ENCODE results near the gene TAF15. TPM values are rescaled to one million over a fixed set of nuclear protein-coding genes. Genes with fewer than 3 reads are reported as not detected.

Gene TAF15
- total RNA-seq, 4 donors from 2014 or later, result 48.7 to 111 (median 66.7) TPM

DNA sequence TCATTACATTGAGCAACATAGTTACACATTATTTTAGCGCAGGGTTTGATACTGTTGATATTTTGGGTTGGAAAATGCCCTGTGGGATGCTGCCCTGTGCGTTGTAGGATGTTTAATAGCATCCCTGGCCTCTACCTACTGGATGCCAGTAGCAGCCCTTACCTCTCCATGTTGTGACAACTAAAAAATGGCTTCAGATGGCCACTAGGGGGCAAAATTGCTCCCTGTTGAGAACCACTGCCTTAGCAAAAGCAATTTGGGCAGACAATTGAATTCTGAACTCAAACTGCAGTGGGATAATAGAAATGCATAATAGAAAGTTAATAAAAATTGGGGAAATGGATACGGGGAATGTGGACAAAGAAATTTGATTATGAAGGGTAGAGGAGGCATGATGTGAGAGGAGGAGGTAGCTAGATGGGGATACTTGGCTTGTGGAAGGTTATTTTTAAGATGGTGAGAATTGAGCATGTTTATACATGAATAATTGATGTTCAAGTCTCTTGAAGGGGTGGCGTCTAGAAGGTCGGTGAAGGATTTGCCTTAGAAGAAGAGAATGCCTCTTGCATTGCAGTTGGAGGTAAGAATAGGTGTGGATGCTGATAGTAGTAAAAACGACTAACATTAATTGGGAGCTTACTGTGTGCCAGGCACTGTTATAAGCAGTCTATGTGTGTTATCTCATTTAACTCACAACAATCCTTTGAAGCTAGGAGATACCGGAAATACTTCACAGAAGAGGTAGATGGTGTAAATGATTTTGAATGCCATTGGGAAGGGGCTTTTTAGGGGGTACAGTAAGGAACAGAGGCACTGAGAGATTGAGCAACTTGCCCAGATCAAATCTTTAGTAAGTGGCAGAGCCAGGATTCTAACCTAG, 40.4 kb downstream of the TAF15 start:
- no peaks in the 10 kb centered on the region for H3K9me3 ChIP-seq
- intact Hi-C loops (cut with DNase I), result no loop called here
- no peak for DNase-seq
- WGBS, 2 donors, result 59 to 65% methylated on average over 7 of the region's 7 CpGs
- no peak overlapping the region for H3K27ac ChIP-seq
- H3K4me1 ChIP-seq, result no peaks in the 10 kb centered on the region
- TF ChIP-seq, protein P1, sequence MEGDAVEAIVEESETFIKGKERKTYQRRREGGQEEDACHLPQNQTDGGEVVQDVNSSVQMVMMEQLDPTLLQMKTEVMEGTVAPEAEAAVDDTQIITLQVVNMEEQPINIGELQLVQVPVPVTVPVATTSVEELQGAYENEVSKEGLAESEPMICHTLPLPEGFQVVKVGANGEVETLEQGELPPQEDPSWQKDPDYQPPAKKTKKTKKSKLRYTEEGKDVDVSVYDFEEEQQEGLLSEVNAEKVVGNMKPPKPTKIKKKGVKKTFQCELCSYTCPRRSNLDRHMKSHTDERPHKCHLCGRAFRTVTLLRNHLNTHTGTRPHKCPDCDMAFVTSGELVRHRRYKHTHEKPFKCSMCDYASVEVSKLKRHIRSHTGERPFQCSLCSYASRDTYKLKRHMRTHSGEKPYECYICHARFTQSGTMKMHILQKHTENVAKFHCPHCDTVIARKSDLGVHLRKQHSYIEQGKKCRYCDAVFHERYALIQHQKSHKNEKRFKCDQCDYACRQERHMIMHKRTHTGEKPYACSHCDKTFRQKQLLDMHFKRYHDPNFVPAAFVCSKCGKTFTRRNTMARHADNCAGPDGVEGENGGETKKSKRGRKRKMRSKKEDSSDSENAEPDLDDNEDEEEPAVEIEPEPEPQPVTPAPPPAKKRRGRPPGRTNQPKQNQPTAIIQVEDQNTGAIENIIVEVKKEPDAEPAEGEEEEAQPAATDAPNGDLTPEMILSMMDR (IDR thresholded peaks at IDR 0.05), result peak; percentile 51 to 77 (median 62)
- no peak for TF ChIP-seq POLR2A (IDR thresholded peaks at IDR 0.05)
- H3K4me3 ChIP-seq, result no peak overlapping the region
- peaks cover 2 to 86% (median 11%) of the 10 kb centered on the region in 3 donors for H3K36me3 ChIP-seq
- H3K27me3 ChIP-seq, result no peaks in the 10 kb centered on the region

GRCh38 chr17:35855965-35856364, 46.7 kb downstream of the TAF15 start:
- DNase-seq, result no peak
- TF ChIP-seq, protein P1 (IDR thresholded peaks at IDR 0.05), result no peak
- TF ChIP-seq POLR2A (IDR thresholded peaks at IDR 0.05), result no peak
- WGBS, 2 donors, result 71 to 80% methylated on average over 4 to 5 of the region's 5 CpGs
- Histone ChIP-seq H3K36me3 (peaks cover 0 to 42% (median 0%) of the 10 kb centered on the region in 3 donors), H3K4me3 (no peak overlapping the region), H3K27ac (no peak overlapping the region), H3K9me3 (no peaks in the 10 kb centered on the region), H3K27me3 (no peaks in the 10 kb centered on the region), H3K4me1 (no peaks in the 10 kb centered on the region)
- intact Hi-C loops (cut with DNase I), result no loop called here

DNA sequence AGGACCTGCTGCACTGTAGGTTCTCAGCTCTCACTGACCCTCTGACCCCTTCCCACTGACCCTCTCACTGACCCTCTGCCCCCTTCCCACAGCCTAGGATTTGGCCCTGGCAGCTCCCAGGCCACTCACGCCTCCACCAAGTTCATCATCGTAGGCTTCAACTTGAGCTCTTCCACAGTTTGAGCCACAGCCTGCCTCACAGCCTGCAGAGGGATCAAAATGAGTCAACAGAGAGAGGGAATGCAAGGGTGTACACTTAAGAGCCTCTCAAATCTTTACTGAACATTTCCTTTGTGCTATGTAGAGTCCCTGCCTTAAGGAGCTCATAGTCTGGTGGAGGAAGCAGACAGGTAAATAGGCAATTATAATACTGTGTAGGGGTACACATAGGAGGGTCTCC, 47.3 kb downstream of the TAF15 start:
- H3K27ac ChIP-seq, result no peak overlapping the region
- DNase-seq, result no peak
- no peaks in the 10 kb centered on the region for H3K27me3 ChIP-seq
- no peaks in the 10 kb centered on the region for H3K9me3 ChIP-seq
- H3K4me1 ChIP-seq, result no peaks in the 10 kb centered on the region
- WGBS, 2 donors, result 62 to 87% methylated on average over 2 of the region's 2 CpGs
- intact Hi-C loops (cut with DNase I), result no loop called here
- peaks cover 0 to 37% (median 0%) of the 10 kb centered on the region in 3 donors for H3K36me3 ChIP-seq
- no peak overlapping the region for H3K4me3 ChIP-seq
- TF ChIP-seq, protein P1 (IDR thresholded peaks at IDR 0.05), result no peak
- no peak for TF ChIP-seq POLR2A (IDR thresholded peaks at IDR 0.05)

DNA sequence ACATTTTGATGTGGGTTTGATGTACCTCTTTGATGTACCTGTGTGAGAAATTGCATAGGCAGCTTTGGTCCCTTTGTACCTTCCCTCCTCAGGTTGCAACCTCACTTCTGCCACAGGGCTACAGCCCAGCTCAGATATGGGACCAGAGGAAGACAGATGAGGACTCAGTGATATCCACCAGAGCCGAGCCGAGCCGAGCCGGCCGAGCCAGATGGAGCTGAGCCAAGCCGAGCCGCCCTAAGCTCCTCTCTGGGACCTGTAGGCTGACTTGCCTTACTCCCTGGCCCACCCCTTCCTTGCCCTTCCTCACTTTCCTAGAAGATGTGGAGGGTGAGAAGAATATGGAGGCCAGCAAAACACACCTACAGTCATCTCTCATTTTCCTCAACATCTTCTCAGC, 55.6 kb downstream of the TAF15 start:
- Histone ChIP-seq H3K27ac (no peak overlapping the region), H3K4me3 (no peak overlapping the region), H3K27me3 (no peaks in the 10 kb centered on the region), H3K9me3 (no peaks in the 10 kb centered on the region), H3K4me1 (peaks cover 0 to 8% (median 0%) of the 10 kb centered on the region in 3 donors), H3K36me3 (no peaks in the 10 kb centered on the region)
- DNase-seq, result no peak
- intact Hi-C loops (cut with DNase I), result no loop called here
- WGBS, 2 donors, result 94% methylated on average over 7 of the region's 7 CpGs; no CpG with 5 or more reads in 1 of the 2 donors
- no peak for TF ChIP-seq POLR2A (IDR thresholded peaks at IDR 0.05)
- TF ChIP-seq, protein P1 (IDR thresholded peaks at IDR 0.05), result no peak
